ENCODE results near the gene CCNJL. TPM values are rescaled to one million over a fixed set of nuclear protein-coding genes. Genes with fewer than 3 reads are reported as not detected.

The CCNJL gene
- polyA plus RNA-seq, 1 donor = 12.7 TPM

GRCh38 chr5:160312960-160313727, 780 bp upstream of the CCNJL start:
- Histone ChIP-seq H3K4me1 (ENCODE audit: control insufficient read depth, insufficient read depth, low read length) (peaks cover 18% of the 10 kb centered on the region), H3K27me3 (ENCODE audit: control insufficient read depth, insufficient read depth, low read length) (no peaks in the 10 kb centered on the region), H3K9me3 (ENCODE audit: control insufficient read depth, low read depth, low read length) (no peaks in the 10 kb centered on the region), H3K36me3 (ENCODE audit: control insufficient read depth, insufficient read depth, low read length) (peaks cover 12% of the 10 kb centered on the region), H3K27ac (ENCODE audit: low read length) (peak overlapping the region; percentile 52), H3K4me3 (ENCODE audit: low read length) (peak overlapping the region; percentile 86)
- no peak for DNase-seq
- 30% methylated on average over 5 of the region's 8 CpGs for WGBS (ENCODE audit: insufficient coverage, low lambda C conversion rate)

GRCh38 chr5:160311491-160312133, 752 bp downstream of the CCNJL start:
- no CpG with 5 or more reads among the region's 45 CpGs for WGBS (ENCODE audit: insufficient coverage, low lambda C conversion rate)
- peak in 1 of 2 donors; percentile 49 for DNase-seq
- Histone ChIP-seq H3K4me3 (ENCODE audit: low read length) (peak overlapping the region; percentile 86), H3K27me3 (ENCODE audit: control insufficient read depth, insufficient read depth, low read length) (no peaks in the 10 kb centered on the region), H3K36me3 (ENCODE audit: control insufficient read depth, insufficient read depth, low read length) (peaks cover 18% of the 10 kb centered on the region), H3K27ac (ENCODE audit: low read length) (peak overlapping the region; percentile 57), H3K9me3 (ENCODE audit: control insufficient read depth, low read depth, low read length) (no peaks in the 10 kb centered on the region), H3K4me1 (ENCODE audit: control insufficient read depth, insufficient read depth, low read length) (peaks cover 32% of the 10 kb centered on the region)

- no CpG with 5 or more reads among the region's 4 CpGs for WGBS (ENCODE audit: insufficient coverage, low lambda C conversion rate)
- no peaks in the 10 kb centered on the region for H3K27me3 ChIP-seq (ENCODE audit: control insufficient read depth, insufficient read depth, low read length)
- H3K27ac ChIP-seq (ENCODE audit: low read length) = no peak overlapping the region
Measured at GRCh38 chr5:160310552-160311295, 1.6 kb downstream of the CCNJL start.

GRCh38 chr5:160310140-160310539, 2.2 kb downstream of the CCNJL start:
- H3K4me1 ChIP-seq (ENCODE audit: control insufficient read depth, insufficient read depth, low read length) = peaks cover 37% of the 10 kb centered on the region
- H3K27me3 ChIP-seq (ENCODE audit: control insufficient read depth, insufficient read depth, low read length) = no peaks in the 10 kb centered on the region
- no peaks in the 10 kb centered on the region for H3K9me3 ChIP-seq (ENCODE audit: control insufficient read depth, low read depth, low read length)
- DNase-seq = no peak
- peaks cover 21% of the 10 kb centered on the region for H3K36me3 ChIP-seq (ENCODE audit: control insufficient read depth, insufficient read depth, low read length)
- H3K27ac ChIP-seq (ENCODE audit: low read length) = no peak overlapping the region
- WGBS (ENCODE audit: insufficient coverage, low lambda C conversion rate) = no CpG with 5 or more reads among the region's 4 CpGs
- no peak overlapping the region for H3K4me3 ChIP-seq (ENCODE audit: low read length)

More at GRCh38 chr5:160310552-160311295, 1.6 kb downstream of the CCNJL start:
- peak overlapping the region; percentile 86 for H3K4me3 ChIP-seq (ENCODE audit: low read length)
- peaks cover 33% of the 10 kb centered on the region for H3K4me1 ChIP-seq (ENCODE audit: control insufficient read depth, insufficient read depth, low read length)
- no peaks in the 10 kb centered on the region for H3K9me3 ChIP-seq (ENCODE audit: control insufficient read depth, low read depth, low read length)
- DNase-seq = no peak
- H3K36me3 ChIP-seq (ENCODE audit: control insufficient read depth, insufficient read depth, low read length) = peaks cover 18% of the 10 kb centered on the region

- H3K9me3 ChIP-seq (ENCODE audit: control insufficient read depth, low read depth, low read length) = no peaks in the 10 kb centered on the region
- H3K4me1 ChIP-seq (ENCODE audit: control insufficient read depth, insufficient read depth, low read length) = peaks cover 37% of the 10 kb centered on the region
- no peaks in the 10 kb centered on the region for H3K27me3 ChIP-seq (ENCODE audit: control insufficient read depth, insufficient read depth, low read length)
- no CpG with 5 or more reads among the region's 4 CpGs for WGBS (ENCODE audit: insufficient coverage, low lambda C conversion rate)
- no peak overlapping the region for H3K4me3 ChIP-seq (ENCODE audit: low read length)
- peak overlapping the region; percentile 91 for H3K27ac ChIP-seq (ENCODE audit: low read length)
- DNase-seq = peak; percentile 76 to 91
- H3K36me3 ChIP-seq (ENCODE audit: control insufficient read depth, insufficient read depth, low read length) = peaks cover 25% of the 10 kb centered on the region
Measured at GRCh38 chr5:160306696-160307095, 5.7 kb downstream of the CCNJL start.

- H3K4me3 ChIP-seq (ENCODE audit: low read length) = no peak overlapping the region
- no peaks in the 10 kb centered on the region for H3K9me3 ChIP-seq (ENCODE audit: control insufficient read depth, low read depth, low read length)
- WGBS (ENCODE audit: insufficient coverage, low lambda C conversion rate) = no CpG with 5 or more reads among the region's 10 CpGs
- no peaks in the 10 kb centered on the region for H3K27me3 ChIP-seq (ENCODE audit: control insufficient read depth, insufficient read depth, low read length)
- peaks cover 33% of the 10 kb centered on the region for H3K4me1 ChIP-seq (ENCODE audit: control insufficient read depth, insufficient read depth, low read length)
- DNase-seq = no peak
- H3K27ac ChIP-seq (ENCODE audit: low read length) = peak overlapping the region; percentile 91
- H3K36me3 ChIP-seq (ENCODE audit: control insufficient read depth, insufficient read depth, low read length) = peaks cover 25% of the 10 kb centered on the region
Measured at GRCh38 chr5:160305319-160305718, 7.0 kb downstream of the CCNJL start.

- no peak overlapping the region for H3K4me3 ChIP-seq (ENCODE audit: low read length)
- no CpG with 5 or more reads among the region's 3 CpGs for WGBS (ENCODE audit: insufficient coverage, low lambda C conversion rate)
- H3K9me3 ChIP-seq (ENCODE audit: control insufficient read depth, low read depth, low read length) = no peaks in the 10 kb centered on the region
- H3K27me3 ChIP-seq (ENCODE audit: control insufficient read depth, insufficient read depth, low read length) = no peaks in the 10 kb centered on the region
- peaks cover 33% of the 10 kb centered on the region for H3K4me1 ChIP-seq (ENCODE audit: control insufficient read depth, insufficient read depth, low read length)
- DNase-seq = no peak
- H3K36me3 ChIP-seq (ENCODE audit: control insufficient read depth, insufficient read depth, low read length) = peaks cover 13% of the 10 kb centered on the region
- no peak overlapping the region for H3K27ac ChIP-seq (ENCODE audit: low read length)
Measured at GRCh38 chr5:160303690-160304089, 8.7 kb downstream of the CCNJL start.

- DNase-seq = peak; percentile 58 to 70
- 90% methylated on average over 4 of the region's 10 CpGs for WGBS (ENCODE audit: insufficient coverage, low lambda C conversion rate)
- Histone ChIP-seq H3K27ac (ENCODE audit: low read length) (peak overlapping the region; percentile 70), H3K4me3 (ENCODE audit: low read length) (no peak overlapping the region), H3K9me3 (ENCODE audit: control insufficient read depth, low read depth, low read length) (no peaks in the 10 kb centered on the region), H3K36me3 (ENCODE audit: control insufficient read depth, insufficient read depth, low read length) (peaks cover 5% of the 10 kb centered on the region), H3K4me1 (ENCODE audit: control insufficient read depth, insufficient read depth, low read length) (peaks cover 16% of the 10 kb centered on the region), H3K27me3 (ENCODE audit: control insufficient read depth, insufficient read depth, low read length) (no peaks in the 10 kb centered on the region)
Measured at GRCh38 chr5:160298189-160298588, 14.2 kb downstream of the CCNJL start.

GRCh38 chr5:160297776-160298175, 14.6 kb downstream of the CCNJL start:
- Histone ChIP-seq H3K4me3 (ENCODE audit: low read length) (no peak overlapping the region), H3K27ac (ENCODE audit: low read length) (peak overlapping the region; percentile 70), H3K9me3 (ENCODE audit: control insufficient read depth, low read depth, low read length) (no peaks in the 10 kb centered on the region), H3K36me3 (ENCODE audit: control insufficient read depth, insufficient read depth, low read length) (peaks cover 5% of the 10 kb centered on the region), H3K4me1 (ENCODE audit: control insufficient read depth, insufficient read depth, low read length) (peaks cover 16% of the 10 kb centered on the region), H3K27me3 (ENCODE audit: control insufficient read depth, insufficient read depth, low read length) (no peaks in the 10 kb centered on the region)
- no peak for DNase-seq
- WGBS (ENCODE audit: insufficient coverage, low lambda C conversion rate) = no CpG with 5 or more reads among the region's 5 CpGs

- WGBS (ENCODE audit: insufficient coverage, low lambda C conversion rate) = no CpG with 5 or more reads among the region's 1 CpG
- Histone ChIP-seq H3K36me3 (ENCODE audit: control insufficient read depth, insufficient read depth, low read length) (peaks cover 5% of the 10 kb centered on the region), H3K9me3 (ENCODE audit: control insufficient read depth, low read depth, low read length) (no peaks in the 10 kb centered on the region)
Measured at GRCh38 chr5:160297004-160297403, 15.4 kb downstream of the CCNJL start.

More at GRCh38 chr5:160297004-160297403, 15.4 kb downstream of the CCNJL start:
- H3K4me3 ChIP-seq (ENCODE audit: low read length) = no peak overlapping the region
- peaks cover 16% of the 10 kb centered on the region for H3K4me1 ChIP-seq (ENCODE audit: control insufficient read depth, insufficient read depth, low read length)
- no peaks in the 10 kb centered on the region for H3K27me3 ChIP-seq (ENCODE audit: control insufficient read depth, insufficient read depth, low read length)
- DNase-seq = no peak
- no peak overlapping the region for H3K27ac ChIP-seq (ENCODE audit: low read length)

Data from large intestine (tissue), 3 donors.